HEK293 (cell line): ENCODE data around the gene COMMD3.

Experiments
- KLF8 ChIP-seq: fragments of 450-650 bp; formaldehyde crosslinking; IDR thresholded peaks from 2 replicates; pipeline ENCODE4 v1.5.1; 2016; ENCODE audit warnings: missing biosample characterization, missing genetic modification characterization
- ZNF660 ChIP-seq: fragments of 450-650 bp; IDR thresholded peaks from 2 replicates; pipeline ENCODE4 v1.5.1; 2018; ENCODE audit warnings: missing biosample characterization, mild to moderate bottlenecking, missing genetic modification characterization
- ZNF768 ChIP-seq: fragments of 450-650 bp; formaldehyde crosslinking; IDR thresholded peaks from 2 replicates; pipeline ENCODE4 v1.5.1; 2018; ENCODE audit warnings: missing biosample characterization, mild to moderate bottlenecking, missing genetic modification characterization
- ZNF837 ChIP-seq: fragments of 450-650 bp; formaldehyde crosslinking; IDR thresholded peaks from 2 replicates; pipeline ENCODE4 v1.5.1; 2016; ENCODE audit warnings: missing biosample characterization, missing genetic modification characterization
- TF ChIP-seq, protein P1 (sequence below): fragments of 450-650 bp; formaldehyde crosslinking; IDR thresholded peaks from 2 replicates; pipeline ENCODE4 v1.5.1; 2016; ENCODE audit warnings: missing biosample characterization, missing genetic modification characterization
- TF ChIP-seq, protein P2 (sequence below): fragments of 450-650 bp; formaldehyde crosslinking; IDR thresholded peaks from 2 replicates; pipeline ENCODE4 v1.5.1; 2016; ENCODE audit warnings: missing biosample characterization, missing genetic modification characterization
- TF ChIP-seq, protein P3 (sequence below): fragments of 450-650 bp; formaldehyde crosslinking; IDR thresholded peaks from 2 replicates; pipeline ENCODE4 v1.5.1; 2016; ENCODE audit warnings: missing biosample characterization, missing genetic modification characterization, low read depth

DNA sequence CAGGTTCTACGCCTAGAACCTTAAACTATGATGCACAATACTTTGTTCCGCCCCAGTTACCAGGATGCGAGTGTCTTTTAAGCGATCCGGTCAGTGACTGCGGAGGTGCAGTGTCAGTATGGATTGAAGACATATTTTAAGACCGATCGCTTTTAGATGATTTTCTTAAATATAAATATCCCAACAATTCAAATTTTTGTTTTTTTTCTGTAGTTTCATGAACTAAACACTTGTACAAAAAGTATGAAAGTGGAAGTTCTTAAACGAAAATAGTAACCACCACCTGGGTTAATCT is 835 bp downstream of the COMMD3 start:
- TF ChIP-seq, protein P1, sequence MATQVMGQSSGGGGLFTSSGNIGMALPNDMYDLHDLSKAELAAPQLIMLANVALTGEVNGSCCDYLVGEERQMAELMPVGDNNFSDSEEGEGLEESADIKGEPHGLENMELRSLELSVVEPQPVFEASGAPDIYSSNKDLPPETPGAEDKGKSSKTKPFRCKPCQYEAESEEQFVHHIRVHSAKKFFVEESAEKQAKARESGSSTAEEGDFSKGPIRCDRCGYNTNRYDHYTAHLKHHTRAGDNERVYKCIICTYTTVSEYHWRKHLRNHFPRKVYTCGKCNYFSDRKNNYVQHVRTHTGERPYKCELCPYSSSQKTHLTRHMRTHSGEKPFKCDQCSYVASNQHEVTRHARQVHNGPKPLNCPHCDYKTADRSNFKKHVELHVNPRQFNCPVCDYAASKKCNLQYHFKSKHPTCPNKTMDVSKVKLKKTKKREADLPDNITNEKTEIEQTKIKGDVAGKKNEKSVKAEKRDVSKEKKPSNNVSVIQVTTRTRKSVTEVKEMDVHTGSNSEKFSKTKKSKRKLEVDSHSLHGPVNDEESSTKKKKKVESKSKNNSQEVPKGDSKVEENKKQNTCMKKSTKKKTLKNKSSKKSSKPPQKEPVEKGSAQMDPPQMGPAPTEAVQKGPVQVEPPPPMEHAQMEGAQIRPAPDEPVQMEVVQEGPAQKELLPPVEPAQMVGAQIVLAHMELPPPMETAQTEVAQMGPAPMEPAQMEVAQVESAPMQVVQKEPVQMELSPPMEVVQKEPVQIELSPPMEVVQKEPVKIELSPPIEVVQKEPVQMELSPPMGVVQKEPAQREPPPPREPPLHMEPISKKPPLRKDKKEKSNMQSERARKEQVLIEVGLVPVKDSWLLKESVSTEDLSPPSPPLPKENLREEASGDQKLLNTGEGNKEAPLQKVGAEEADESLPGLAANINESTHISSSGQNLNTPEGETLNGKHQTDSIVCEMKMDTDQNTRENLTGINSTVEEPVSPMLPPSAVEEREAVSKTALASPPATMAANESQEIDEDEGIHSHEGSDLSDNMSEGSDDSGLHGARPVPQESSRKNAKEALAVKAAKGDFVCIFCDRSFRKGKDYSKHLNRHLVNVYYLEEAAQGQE (tag by site-specific recombination) = no peak
- TF ChIP-seq, protein P2, sequence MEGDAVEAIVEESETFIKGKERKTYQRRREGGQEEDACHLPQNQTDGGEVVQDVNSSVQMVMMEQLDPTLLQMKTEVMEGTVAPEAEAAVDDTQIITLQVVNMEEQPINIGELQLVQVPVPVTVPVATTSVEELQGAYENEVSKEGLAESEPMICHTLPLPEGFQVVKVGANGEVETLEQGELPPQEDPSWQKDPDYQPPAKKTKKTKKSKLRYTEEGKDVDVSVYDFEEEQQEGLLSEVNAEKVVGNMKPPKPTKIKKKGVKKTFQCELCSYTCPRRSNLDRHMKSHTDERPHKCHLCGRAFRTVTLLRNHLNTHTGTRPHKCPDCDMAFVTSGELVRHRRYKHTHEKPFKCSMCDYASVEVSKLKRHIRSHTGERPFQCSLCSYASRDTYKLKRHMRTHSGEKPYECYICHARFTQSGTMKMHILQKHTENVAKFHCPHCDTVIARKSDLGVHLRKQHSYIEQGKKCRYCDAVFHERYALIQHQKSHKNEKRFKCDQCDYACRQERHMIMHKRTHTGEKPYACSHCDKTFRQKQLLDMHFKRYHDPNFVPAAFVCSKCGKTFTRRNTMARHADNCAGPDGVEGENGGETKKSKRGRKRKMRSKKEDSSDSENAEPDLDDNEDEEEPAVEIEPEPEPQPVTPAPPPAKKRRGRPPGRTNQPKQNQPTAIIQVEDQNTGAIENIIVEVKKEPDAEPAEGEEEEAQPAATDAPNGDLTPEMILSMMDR (tag by site-specific recombination) = no peak
- TF ChIP-seq ZNF768 (no peak), ZNF660 (tag by site-specific recombination) (no peak), ZNF837 (no peak), KLF8 (tag by site-specific recombination) (no peak)
- TF ChIP-seq, protein P3, sequence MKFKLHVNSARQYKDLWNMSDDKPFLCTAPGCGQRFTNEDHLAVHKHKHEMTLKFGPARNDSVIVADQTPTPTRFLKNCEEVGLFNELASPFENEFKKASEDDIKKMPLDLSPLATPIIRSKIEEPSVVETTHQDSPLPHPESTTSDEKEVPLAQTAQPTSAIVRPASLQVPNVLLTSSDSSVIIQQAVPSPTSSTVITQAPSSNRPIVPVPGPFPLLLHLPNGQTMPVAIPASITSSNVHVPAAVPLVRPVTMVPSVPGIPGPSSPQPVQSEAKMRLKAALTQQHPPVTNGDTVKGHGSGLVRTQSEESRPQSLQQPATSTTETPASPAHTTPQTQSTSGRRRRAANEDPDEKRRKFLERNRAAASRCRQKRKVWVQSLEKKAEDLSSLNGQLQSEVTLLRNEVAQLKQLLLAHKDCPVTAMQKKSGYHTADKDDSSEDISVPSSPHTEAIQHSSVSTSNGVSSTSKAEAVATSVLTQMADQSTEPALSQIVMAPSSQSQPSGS (tag by site-specific recombination) = no peak
